H9 (cell line): ENCODE data around the gene WDR82. TPM values are rescaled to one million over a fixed set of nuclear protein-coding genes. Genes with fewer than 3 reads are reported as not detected.

ENCODE experiments used
- DNase-seq: peaks from one replicate; pipeline ENCODE4 v3.0.0-alpha.2; 2017
- H2AFZ ChIP-seq: one replicate; pipeline ENCODE4 v1.6.1; 2013; ENCODE audit warnings: mild to moderate bottlenecking, low read length, control low read depth, moderate library complexity
- H2AK5ac ChIP-seq: 2 replicates; pipeline ENCODE4 v1.6.1; 2013; ENCODE audit warnings: low read length, control low read depth, mixed read lengths; ENCODE audit not compliant: insufficient read length
- H2BK120ac ChIP-seq: one replicate; pipeline ENCODE4 v1.6.1; 2013; ENCODE audit warnings: low read depth, mild to moderate bottlenecking, low read length, control low read depth, inconsistent platforms; ENCODE audit not compliant: poor library complexity, severe bottlenecking
- H2BK12ac ChIP-seq: 2 replicates; pipeline ENCODE4 v1.6.1; 2013; ENCODE audit warnings: low read length, control low read depth, mixed read lengths, low read depth; ENCODE audit not compliant: insufficient read length
- H2BK15ac ChIP-seq: 2 replicates; pipeline ENCODE4 v1.6.1; 2013; ENCODE audit warnings: low read depth, low read length, control low read depth
- H2BK20ac ChIP-seq: one replicate; pipeline ENCODE4 v1.6.1; 2013; ENCODE audit warnings: low read depth, mild to moderate bottlenecking, low read length, control low read depth, inconsistent platforms; ENCODE audit not compliant: poor library complexity, severe bottlenecking
- H2BK5ac ChIP-seq: 2 replicates; pipeline ENCODE4 v1.6.1; 2013; ENCODE audit warnings: low read length, control low read depth, mixed read lengths; ENCODE audit not compliant: insufficient read length
- H3K14ac ChIP-seq: 2 replicates; pipeline ENCODE4 v1.6.1; 2013; ENCODE audit warnings: low read length, control low read depth; ENCODE audit not compliant: insufficient read depth
- H3K18ac ChIP-seq: 2 replicates; pipeline ENCODE4 v1.6.1; 2013; ENCODE audit warnings: low read depth, mild to moderate bottlenecking, mixed read lengths, low read length, control low read depth; ENCODE audit not compliant: insufficient read length
- H3K23ac ChIP-seq: 2 replicates; pipeline ENCODE4 v1.6.1; 2013; ENCODE audit warnings: low read length, control low read depth, mixed read lengths, low read depth; ENCODE audit not compliant: insufficient read length
- H3K23me2 ChIP-seq: 2 replicates; pipeline ENCODE4 v1.6.1; 2013; ENCODE audit warnings: low read depth, mild to moderate bottlenecking, mixed read lengths, low read length, control low read depth; ENCODE audit not compliant: insufficient read length, poor library complexity, severe bottlenecking
- H3K27ac ChIP-seq: 2 replicates; pipeline ENCODE4 v1.5.1; 2013; ENCODE audit warnings: low read length, control low read depth, mixed read lengths, low read depth; ENCODE audit not compliant: insufficient read length
- H3K27me3 ChIP-seq: 2 replicates; pipeline ENCODE4 v1.6.1; 2013; ENCODE audit warnings: low read length, control low read depth, inconsistent platforms; ENCODE audit not compliant: insufficient read depth
- H3K4ac ChIP-seq: 2 replicates; pipeline ENCODE4 v1.6.1; 2013; ENCODE audit warnings: low read depth, mild to moderate bottlenecking, control low read depth, inconsistent platforms, low read length, moderate library complexity
- H3K4me1 ChIP-seq: 2 replicates; pipeline ENCODE4 v1.6.1; 2013; ENCODE audit warnings: low read length, control low read depth, inconsistent platforms; ENCODE audit not compliant: insufficient read depth
- H3K4me2 ChIP-seq: 2 replicates; pipeline ENCODE4 v1.6.1; 2013; ENCODE audit warnings: low read length, control low read depth, mixed read lengths; ENCODE audit not compliant: insufficient read length, insufficient read depth
- H3K56ac ChIP-seq: 2 replicates; pipeline ENCODE4 v1.6.1; 2013; ENCODE audit warnings: low read depth, mild to moderate bottlenecking, mixed read lengths, low read length, control low read depth; ENCODE audit not compliant: insufficient read length
- H3K79me1 ChIP-seq: 2 replicates; pipeline ENCODE4 v1.6.1; 2013; ENCODE audit warnings: low read depth, mild to moderate bottlenecking, moderate library complexity, low read length, control low read depth, inconsistent platforms; ENCODE audit not compliant: insufficient read depth, poor library complexity, severe bottlenecking
- H3K79me2 ChIP-seq: 2 replicates; pipeline ENCODE4 v1.6.1; 2013; ENCODE audit warnings: low read length, control low read depth, inconsistent platforms; ENCODE audit not compliant: insufficient read depth
- H3K9ac ChIP-seq: 2 replicates; pipeline ENCODE4 v1.6.1; 2013; ENCODE audit warnings: low read length, control low read depth, mixed read lengths; ENCODE audit not compliant: insufficient read length; ENCODE audit errors: extremely low read depth
- H3K9me3 ChIP-seq: one replicate; pipeline ENCODE4 v1.6.1; 2013; ENCODE audit warnings: low read depth, low read length, inconsistent platforms; ENCODE audit not compliant: control insufficient read depth
- H3T11ph ChIP-seq: one replicate; pipeline ENCODE4 v1.6.1; 2013; ENCODE audit warnings: mild to moderate bottlenecking, low read length, control low read depth, inconsistent platforms
- H4K20me1 ChIP-seq: one replicate; pipeline ENCODE4 v1.6.1; 2013; ENCODE audit not compliant: control insufficient read depth, insufficient read length, insufficient read depth
- H4K5ac ChIP-seq: 2 replicates; pipeline ENCODE4 v1.6.1; 2013; ENCODE audit warnings: low read depth, mild to moderate bottlenecking, mixed read lengths, low read length, control low read depth; ENCODE audit not compliant: insufficient read length
- H4K8ac ChIP-seq: replicated peaks from 2 replicates; pipeline ENCODE4 v1.6.1; 2013; ENCODE audit warnings: low read length, control low read depth, mixed read lengths, low read depth; ENCODE audit not compliant: insufficient read length
- H4K91ac ChIP-seq: 2 replicates; pipeline ENCODE4 v1.6.1; 2013; ENCODE audit warnings: low read depth, mild to moderate bottlenecking, moderate library complexity, mixed read lengths, low read length, control low read depth; ENCODE audit not compliant: insufficient read length
- H3K27ac Mint-ChIP-seq, 3 experiments: 2 replicates in 2 of 3; 3 replicates in 1 of 3; pipeline ENCODE4 v1.8.0; 2020 to 2021; ENCODE audit warnings: mixed read lengths in 3 of 3, mild to moderate bottlenecking in 1 of 3, moderate library complexity in 1 of 3
- H3K27me3 Mint-ChIP-seq: 2 replicates; pipeline ENCODE4 v1.8.0; 2021; ENCODE audit warnings: low read depth, mild to moderate bottlenecking, moderate library complexity, mixed read lengths
- H3K36me3 Mint-ChIP-seq, 3 experiments: 2 replicates in 2 of 3; 3 replicates in 1 of 3; pipeline ENCODE4 v1.8.0; 2020 to 2021; ENCODE audit warnings: low read depth in 3 of 3, mixed read lengths in 3 of 3; ENCODE audit not compliant: insufficient read depth in 1 of 3
- H3K4me1 Mint-ChIP-seq, 2 experiments: 2 replicates each; pipeline ENCODE4 v1.8.0; 2020; ENCODE audit warnings: mixed read lengths in 2 of 2
- H3K4me3 Mint-ChIP-seq, 2 experiments: 2 replicates in 1 of 2; 3 replicates in 1 of 2; pipeline ENCODE4 v1.8.0; 2020 to 2021; ENCODE audit warnings: mild to moderate bottlenecking in 2 of 2, mixed read lengths in 2 of 2, moderate library complexity in 1 of 2
- H3K9me3 Mint-ChIP-seq, 2 experiments: 2 replicates in 1 of 2; 3 replicates in 1 of 2; pipeline ENCODE4 v1.8.0; 2020; ENCODE audit warnings: mild to moderate bottlenecking in 2 of 2, mixed read lengths in 2 of 2, moderate library complexity in 1 of 2
- CTCF ChIP-seq: fragments of 200-600 bp; sonication (generic); conservative IDR thresholded peaks from 3 replicates; pipeline ENCODE4 v1.8.0; 2021; ENCODE audit warnings: antibody characterized with exemption, mild to moderate bottlenecking
- total RNA-seq: library from RNA; stranded (reverse); gene quantifications from 2 replicates; pipeline ENCODE4 v1.2.1, GENCODE V29; 2021

The WDR82 gene
- total RNA-seq, 1 experiment from 2014 or later: 83.1 TPM

- no peak overlapping the region for H2BK15ac ChIP-seq
- no peak overlapping the region for H4K8ac ChIP-seq
- no peak overlapping the region for H2BK12ac ChIP-seq
- H3K18ac ChIP-seq: no peak overlapping the region
- no peak overlapping the region for H3K14ac ChIP-seq
- no peak overlapping the region for H3K4ac ChIP-seq
- Mint-ChIP-seq H3K4me3 (no peak overlapping the region), H3K9me3 (no peaks in the 10 kb centered on the region), H3K27me3 (no peaks in the 10 kb centered on the region), H3K4me1 (no peaks in the 10 kb centered on the region), H3K36me3 (peaks cover 54 to 96% (median 87%) of the 10 kb centered on the region in 3 experiments; a peak in 6 of 7 replicates), H3K27ac (no peak overlapping the region)
- H3T11ph ChIP-seq: no peak overlapping the region
- H2AK5ac ChIP-seq: no peak overlapping the region
- no peak overlapping the region for H2BK20ac ChIP-seq
- H3K4me1 ChIP-seq: no peaks in the 10 kb centered on the region
- H2AFZ ChIP-seq: no peak overlapping the region
- H3K9ac ChIP-seq: no peak overlapping the region
- H4K91ac ChIP-seq: no peak overlapping the region
- H3K23ac ChIP-seq: no peak overlapping the region
- no peak overlapping the region for H3K56ac ChIP-seq
- no peak for TF ChIP-seq CTCF
- H3K4me2 ChIP-seq: no peak overlapping the region
- no peak overlapping the region for H3K27ac ChIP-seq
- H3K27me3 ChIP-seq: no peaks in the 10 kb centered on the region; the same call in 1 of the 2 replicates
- DNase-seq: no peak
- H3K9me3 ChIP-seq: no peaks in the 10 kb centered on the region
- H2BK5ac ChIP-seq: no peak overlapping the region
- no peaks in the 10 kb centered on the region for H4K20me1 ChIP-seq
- H3K23me2 ChIP-seq: no peaks in the 10 kb centered on the region
- no peak overlapping the region for H2BK120ac ChIP-seq
- H4K5ac ChIP-seq: no peak overlapping the region
- peaks cover 5% of the 10 kb centered on the region for H3K79me1 ChIP-seq
- no peaks in the 10 kb centered on the region; the same call in 1 of the 2 replicates for H3K79me2 ChIP-seq
Observed at GRCh38 chr3:52262447-52262846, 16.0 kb downstream of the WDR82 start.
